ENCODE results near the gene TTBK1. TPM values are rescaled to one million over a fixed set of nuclear protein-coding genes. Genes with fewer than 3 reads are reported as not detected.

Gene TTBK1
- polyA plus RNA-seq, 1 of the 3 experiments (the other 2 are of a cell fraction): 0.94 TPM

DNA sequence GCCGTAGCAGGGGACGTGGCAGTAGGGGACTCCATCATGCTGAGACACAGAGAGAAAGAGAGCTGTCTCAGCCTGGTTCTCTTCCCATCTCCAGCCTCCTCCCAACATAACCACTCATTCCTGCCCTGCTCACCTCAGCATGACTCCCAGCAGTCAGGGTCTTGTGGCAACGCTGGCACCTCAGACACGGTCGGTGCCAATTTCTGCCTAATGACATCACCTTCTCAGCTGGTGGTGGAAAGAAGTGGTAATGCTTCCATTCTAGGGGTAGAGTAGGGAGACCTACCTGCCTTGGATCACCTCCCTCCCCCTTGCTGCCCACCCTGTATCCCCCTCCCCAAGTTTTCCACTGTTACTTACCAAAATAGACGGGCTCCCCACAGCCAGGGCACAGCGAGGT, 62.8 kb downstream of the TTBK1 start:
- Histone ChIP-seq H3K9me3 (no peaks in the 10 kb centered on the region), H3K27me3 (ENCODE audit: insufficient read depth) (no peaks in the 10 kb centered on the region), H3K9ac (no peak overlapping the region), H3K27ac (ENCODE audit: low read depth in 2 of 2, low read length in 1 of 2) (no peak overlapping the region), H3K4me3 (ENCODE audit: low read depth in 2 of 2, low read length in 1 of 2) (no peak overlapping the region), H3K36me3 (replicated peaks in 1 of 2; ENCODE audit: control insufficient read depth in 1 of 2, insufficient read depth in 2 of 2, low read length in 1 of 2) (no peaks in the 10 kb centered on the region), H3F3A (replicated peaks; ENCODE audit: insufficient read depth) (no peaks in the 10 kb centered on the region), H3K4me1 (ENCODE audit: control insufficient read depth in 1 of 2, insufficient read depth in 2 of 2, low read depth in 1 of 2, low read length in 1 of 2) (no peaks in the 10 kb centered on the region; a peak in 1 of 4 replicates), H4K20me1 (ENCODE audit: insufficient read depth) (no peaks in the 10 kb centered on the region), H3K9me2 (no peaks in the 10 kb centered on the region), H3K79me2 (ENCODE audit: insufficient read depth) (no peaks in the 10 kb centered on the region), H3K4me2 (no peak overlapping the region), H2AFZ (ENCODE audit: low read depth) (no peak overlapping the region)
- WGBS (ENCODE audit: low lambda C conversion rate): 89% methylated on average over 5 of the region's 7 CpGs
- ChIA-PET POLR2A (no interaction called here), CTCF (interaction anchor here (0.6 to 1.5 kb wide), 3 partner anchors 28 to 81 kb away, joined by 3 to 5 read pairs (median 3); partner anchors contain the start of gene DNPH1)
- TF ChIP-seq, protein P1, sequence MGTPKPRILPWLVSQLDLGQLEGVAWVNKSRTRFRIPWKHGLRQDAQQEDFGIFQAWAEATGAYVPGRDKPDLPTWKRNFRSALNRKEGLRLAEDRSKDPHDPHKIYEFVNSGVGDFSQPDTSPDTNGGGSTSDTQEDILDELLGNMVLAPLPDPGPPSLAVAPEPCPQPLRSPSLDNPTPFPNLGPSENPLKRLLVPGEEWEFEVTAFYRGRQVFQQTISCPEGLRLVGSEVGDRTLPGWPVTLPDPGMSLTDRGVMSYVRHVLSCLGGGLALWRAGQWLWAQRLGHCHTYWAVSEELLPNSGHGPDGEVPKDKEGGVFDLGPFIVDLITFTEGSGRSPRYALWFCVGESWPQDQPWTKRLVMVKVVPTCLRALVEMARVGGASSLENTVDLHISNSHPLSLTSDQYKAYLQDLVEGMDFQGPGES (IDR thresholded peaks at IDR 0.05; ENCODE audit: low read depth, low read length): no peak
- DNase-seq: no peak

- H3K27ac ChIP-seq (ENCODE audit: low read depth in 2 of 2, low read length in 1 of 2): no peak overlapping the region
- H3K4me3 ChIP-seq (ENCODE audit: low read depth in 2 of 2, low read length in 1 of 2): no peak overlapping the region
- H3K4me1 ChIP-seq (ENCODE audit: control insufficient read depth in 1 of 2, insufficient read depth in 2 of 2, low read depth in 1 of 2, low read length in 1 of 2): no peaks in the 10 kb centered on the region; a peak in 1 of 4 replicates
- CTCF ChIA-PET: interaction anchor here (0.5 to 1.5 kb wide), 3 partner anchors 28 to 79 kb away, joined by 3 to 5 read pairs (median 3); partner anchors contain the start of gene DNPH1
- no peaks in the 10 kb centered on the region for H3K9me2 ChIP-seq
- no peak for DNase-seq
- POLR2A ChIA-PET: no interaction called here
- no peak overlapping the region for H3K9ac ChIP-seq
- H2AFZ ChIP-seq (ENCODE audit: low read depth): no peak overlapping the region
- H3K27me3 ChIP-seq (ENCODE audit: insufficient read depth): no peaks in the 10 kb centered on the region
- H3K9me3 ChIP-seq: no peaks in the 10 kb centered on the region
- no peaks in the 10 kb centered on the region for H3K79me2 ChIP-seq (ENCODE audit: insufficient read depth)
- H3K36me3 ChIP-seq (replicated peaks in 1 of 2; ENCODE audit: control insufficient read depth in 1 of 2, insufficient read depth in 2 of 2, low read length in 1 of 2): no peaks in the 10 kb centered on the region
- H3K4me2 ChIP-seq: no peak overlapping the region
- no peaks in the 10 kb centered on the region for H3F3A ChIP-seq (replicated peaks; ENCODE audit: insufficient read depth)
- no peaks in the 10 kb centered on the region for H4K20me1 ChIP-seq (ENCODE audit: insufficient read depth)
- TF ChIP-seq RAD21 (IDR thresholded peaks at IDR 0.05; ENCODE audit: low read length) (no peak), RCOR1 (IDR thresholded peaks at IDR 0.05; ENCODE audit: low read length) (no peak), NFIC (IDR thresholded peaks at IDR 0.05; ENCODE audit: borderline replicate concordance) (no peak), POLR2AphosphoS5 (IDR thresholded peaks at IDR 0.05; ENCODE audit: low read depth, low read length) (no peak), SMC3 (IDR thresholded peaks at IDR 0.05; ENCODE audit: low read depth, low read length) (no peak), SIN3A (IDR thresholded peaks at IDR 0.05; ENCODE audit: borderline replicate concordance, low read depth, low read length) (no peak), CTCF (IDR thresholded peaks at IDR 0.05) (no peak), FOXM1 (IDR thresholded peaks at IDR 0.05; ENCODE audit: low read depth) (no peak)
- 74% methylated on average over 3 of the region's 5 CpGs for WGBS (ENCODE audit: low lambda C conversion rate)
Observed at GRCh38 chr6:43307451-43308100, 64.3 kb downstream of the TTBK1 start.
